SU-DHL-6 (cell line): ENCODE measurements around the gene TMEM208.

Experiments used
- CTCF ChIP-seq: fragments of 200-600 bp; sonication (generic); IDR thresholded peaks from one replicate; pipeline ENCODE4 v1.5.1; 2017; ENCODE audit warnings: antibody characterized with exemption, mild to moderate bottlenecking, low read length, moderate library complexity; ENCODE audit not compliant: insufficient read depth, poor library complexity, severe bottlenecking
- EZH2phosphoT487 ChIP-seq: fragments of 200-600 bp; sonication (generic), shearing (Covaris generic); conservative IDR thresholded peaks from 2 replicates; pipeline ENCODE4 v1.6.1; 2018; ENCODE audit warnings: mild to moderate bottlenecking, antibody characterized with exemption, low read length, moderate library complexity, mixed read lengths

GRCh38 chr16:67259705-67260104, 32.8 kb downstream of the TMEM208 start:
- TF ChIP-seq CTCF (no peak), EZH2phosphoT487 (no peak)
